OCI-LY3 (cell line): ENCODE data around the gene SUV39H1.

ENCODE experiments used
- H2AFZ ChIP-seq: fragments of 200-600, 300-600 bp; shearing (Covaris generic); 2 replicates; pipeline ENCODE4 v1.6.0; 2014; ENCODE audit warnings: antibody characterized with exemption, low read depth, low read length
- H3K27ac ChIP-seq: fragments of 200-600, 300-600 bp; sonication (generic); 2 replicates; pipeline ENCODE4 v1.5.1; 2014; ENCODE audit warnings: mild to moderate bottlenecking, low read length, moderate library complexity, mixed read lengths
- H3K27me3 ChIP-seq: fragments of 200-600, 300-600 bp; sonication (generic); 2 replicates; pipeline ENCODE4 v1.6.1; 2014; ENCODE audit warnings: low read depth, low read length, mixed read lengths
- H3K36me3 ChIP-seq: fragments of 200-600, 300-600 bp; sonication (generic); replicated peaks from 2 replicates; pipeline ENCODE3; 2014; ENCODE audit warnings: low read depth, low read length, mixed read lengths
- H3K4me1 ChIP-seq: fragments of 300-600, 200-600 bp; sonication (generic); 2 replicates; pipeline ENCODE4 v1.6.1; 2014; ENCODE audit warnings: low read length, mixed read lengths
- H3K4me2 ChIP-seq: fragments of 200-600, 300-600 bp; sonication (generic); 2 replicates; pipeline ENCODE4 v1.6.1; 2014; ENCODE audit warnings: low read length, mixed read lengths
- H3K4me3 ChIP-seq: fragments of 300-600, 200-600 bp; sonication (generic); 2 replicates; pipeline ENCODE4 v1.5.1; 2014; ENCODE audit warnings: antibody characterized with exemption, mild to moderate bottlenecking, low read length, moderate library complexity
- H3K79me2 ChIP-seq: fragments of 300-600, 200-600 bp; shearing (Covaris generic); 2 replicates; pipeline ENCODE4 v1.6.1; 2014; ENCODE audit warnings: mild to moderate bottlenecking, low read length, mixed read lengths
- H3K9ac ChIP-seq: fragments of 300-600, 200-600 bp; shearing (Covaris generic); 2 replicates; pipeline ENCODE4 v1.6.0; 2014; ENCODE audit warnings: mild to moderate bottlenecking, low read length, moderate library complexity
- H3K9me3 ChIP-seq: fragments of 200-600, 300-600 bp; shearing (Covaris generic); 2 replicates; pipeline ENCODE4 v1.6.1; 2014; ENCODE audit warnings: low read length, mixed read lengths; ENCODE audit not compliant: insufficient read depth
- H4K20me1 ChIP-seq: fragments of 200-600, 300-600 bp; sonication (generic); 2 replicates; pipeline ENCODE4 v1.6.1; 2016; ENCODE audit warnings: low read length, mixed read lengths; ENCODE audit not compliant: insufficient read depth
- CTCF ChIP-seq: fragments of 200-600, 300-600 bp; sonication (generic); IDR thresholded peaks from 2 replicates; pipeline ENCODE4 v1.5.1; 2014; ENCODE audit warnings: antibody characterized with exemption, low read length, low read depth
- EZH2phosphoT487 ChIP-seq: fragments of 200-600 bp; shearing (Covaris generic); IDR thresholded peaks from 2 replicates; pipeline ENCODE4 v1.6.1; 2018; ENCODE audit warnings: antibody characterized with exemption, mixed run types, low read depth

Gene SUV39H1

GRCh38 chrX:48698306-48698705 is 1.8 kb downstream of the SUV39H1 start:
- Histone ChIP-seq H3K9me3 (no peaks in the 10 kb centered on the region), H3K4me3 (0 out of 2 replicates have a peak overlapping the region, but pooled peaks have one; percentile 100), H3K4me2 (no peak overlapping the region), H3K79me2 (peaks cover 52% of the 10 kb centered on the region), H3K4me1 (peaks cover 14% of the 10 kb centered on the region), H4K20me1 (no peaks in the 10 kb centered on the region), H2AFZ (no peak overlapping the region), H3K27me3 (no peaks in the 10 kb centered on the region), H3K36me3 (peaks cover 31% of the 10 kb centered on the region), H3K9ac (no peak overlapping the region), H3K27ac (no peak overlapping the region)
- TF ChIP-seq CTCF (no peak), EZH2phosphoT487 (no peak)

GRCh38 chrX:48700246-48700645 is 3.7 kb downstream of the SUV39H1 start:
- Histone ChIP-seq H3K4me1 (peaks cover 10% of the 10 kb centered on the region), H3K27ac (no peak overlapping the region), H3K9ac (no peak overlapping the region), H3K36me3 (peaks cover 37% of the 10 kb centered on the region), H2AFZ (no peak overlapping the region), H4K20me1 (no peaks in the 10 kb centered on the region), H3K4me2 (no peak overlapping the region), H3K79me2 (peaks cover 60% of the 10 kb centered on the region), H3K27me3 (no peaks in the 10 kb centered on the region), H3K4me3 (no peak overlapping the region), H3K9me3 (no peaks in the 10 kb centered on the region)
- no peak for TF ChIP-seq CTCF
- TF ChIP-seq EZH2phosphoT487: no peak

- no peaks in the 10 kb centered on the region for H3K9me3 ChIP-seq
- 0 out of 2 replicates have a peak, but pooled peaks cover 4% of the 10 kb centered on the region for H3K4me1 ChIP-seq
- peaks cover 55% of the 10 kb centered on the region for H3K79me2 ChIP-seq
- H3K4me2 ChIP-seq: no peak overlapping the region
- H4K20me1 ChIP-seq: no peaks in the 10 kb centered on the region
- H3K27me3 ChIP-seq: no peaks in the 10 kb centered on the region
- no peak overlapping the region for H3K27ac ChIP-seq
- H3K4me3 ChIP-seq: no peak overlapping the region
- no peak overlapping the region for H2AFZ ChIP-seq
- peaks cover 37% of the 10 kb centered on the region for H3K36me3 ChIP-seq
- TF ChIP-seq CTCF: no peak
- no peak for TF ChIP-seq EZH2phosphoT487
- no peak overlapping the region for H3K9ac ChIP-seq
Measured at GRCh38 chrX:48700951-48701653, 4.6 kb downstream of the SUV39H1 start.

- H3K4me2 ChIP-seq: no peak overlapping the region
- no peak overlapping the region for H3K27ac ChIP-seq
- peaks cover 37% of the 10 kb centered on the region for H3K36me3 ChIP-seq
- no peak for TF ChIP-seq CTCF
- no peak for TF ChIP-seq EZH2phosphoT487
- no peaks in the 10 kb centered on the region for H3K9me3 ChIP-seq
- no peak overlapping the region for H3K9ac ChIP-seq
- H3K27me3 ChIP-seq: no peaks in the 10 kb centered on the region
- no peaks in the 10 kb centered on the region for H4K20me1 ChIP-seq
- 0 out of 2 replicates have a peak, but pooled peaks cover 4% of the 10 kb centered on the region for H3K4me1 ChIP-seq
- peaks cover 49% of the 10 kb centered on the region for H3K79me2 ChIP-seq
- H3K4me3 ChIP-seq: no peak overlapping the region
- no peak overlapping the region for H2AFZ ChIP-seq
Measured at GRCh38 chrX:48702032-48702431, 5.5 kb downstream of the SUV39H1 start.
